IPS-NIHi7 (cell line): Measurements from ENCODE around the gene MATK.
"Not testable (repeated sequence)": the region's sequence is repeated elsewhere in the genome, so short reads cannot be mapped to it uniquely, and the experiment has no call there.

Source experiments
- DNase-seq: peaks from one replicate; pipeline ENCODE4 v3.0.0; 2012; ENCODE audit warnings: mixed read lengths; ENCODE audit errors: extremely low spot score

The MATK gene

GRCh38 chr19:3771000-3771905, 14.9 kb downstream of the MATK start:
- no peak for DNase-seq

GRCh38 chr19:3770136-3770999, 15.8 kb downstream of the MATK start:
- DNase-seq, result no peak

GRCh38 chr19:3769494-3769893, 16.7 kb downstream of the MATK start:
- no peak for DNase-seq

GRCh38 chr19:3768748-3769099, 17.5 kb downstream of the MATK start:
- no peak for DNase-seq

GRCh38 chr19:3768015-3768747, 18.0 kb downstream of the MATK start:
- DNase-seq, result no peak

- DNase-seq, result no peak
Measured at GRCh38 chr19:3767050-3767449, 19.1 kb downstream of the MATK start.

- no peak for DNase-seq
Measured at GRCh38 chr19:3766520-3766919, 19.7 kb downstream of the MATK start.

- not testable (repeated sequence) for DNase-seq
Measured at GRCh38 chr19:3765757-3766156, 20.4 kb downstream of the MATK start.

- DNase-seq, result no peak
Measured at GRCh38 chr19:3765121-3765520, 21.1 kb downstream of the MATK start.

- DNase-seq, result peak; percentile 100
Measured at GRCh38 chr19:3762501-3763459, 23.4 kb downstream of the MATK start, which contains the start of gene MRPL54. Gene MRPL54 (plus strand): TSS chr19:3762682. CDS start chr19:3762701, 19 bp downstream.

GRCh38 chr19:3762130-3762473, 24.1 kb downstream of the MATK start:
- DNase-seq, result no peak

- peak; percentile 97 for DNase-seq
Measured at GRCh38 chr19:3761382-3762129, 24.6 kb downstream of the MATK start, which contains the start of gene APBA3. Gene APBA3 (minus strand): TSS chr19:3761692. CDS start chr19:3760264, 1,428 bp downstream.

- no peak for DNase-seq
Measured at GRCh38 chr19:3760871-3761361, 25.3 kb downstream of the MATK start.

- no peak for DNase-seq
Measured at GRCh38 chr19:3759482-3760254, 26.5 kb downstream of the MATK start.

GRCh38 chr19:3758297-3758696, 27.9 kb downstream of the MATK start:
- DNase-seq, result not testable (repeated sequence)

GRCh38 chr19:3757705-3758104, 28.5 kb downstream of the MATK start:
- not testable (repeated sequence) for DNase-seq

GRCh38 chr19:3753631-3754410, 32.4 kb downstream of the MATK start:
- DNase-seq, result no peak

- DNase-seq, result no peak
Measured at GRCh38 chr19:3752492-3752891, 33.7 kb downstream of the MATK start.
